IPS-15b (cell line): ENCODE measurements around the gene BOLA3.

Experiments
- H3K27me3 ChIP-seq: one replicate; pipeline ENCODE4 v1.6.1; 2013; ENCODE audit warnings: low read length; ENCODE audit not compliant: control insufficient read depth, insufficient read depth
- H3K36me3 ChIP-seq: one replicate; pipeline ENCODE4 v1.6.1; 2013; ENCODE audit warnings: low read length; ENCODE audit not compliant: control insufficient read depth, insufficient read depth
- H3K4me1 ChIP-seq: one replicate; pipeline ENCODE4 v1.6.1; 2013; ENCODE audit warnings: mild to moderate bottlenecking, low read length; ENCODE audit not compliant: control insufficient read depth, insufficient read depth
- H3K4me3 ChIP-seq: one replicate; pipeline ENCODE4 v1.5.1; 2013; ENCODE audit warnings: low read depth, low read length
- H3K9ac ChIP-seq: one replicate; pipeline ENCODE4 v1.6.1; 2013; ENCODE audit warnings: low read depth, mild to moderate bottlenecking, low read length
- H3K9me3 ChIP-seq: one replicate; pipeline ENCODE4 v1.6.1; 2013; ENCODE audit warnings: mild to moderate bottlenecking, low read length; ENCODE audit not compliant: control insufficient read depth, insufficient read depth

The BOLA3 gene

GRCh38 chr2:74119339-74119738, 28.4 kb downstream of the BOLA3 start:
- Histone ChIP-seq H3K27me3 (no peaks in the 10 kb centered on the region), H3K4me3 (no peak overlapping the region), H3K9ac (no peak overlapping the region), H3K9me3 (no peaks in the 10 kb centered on the region), H3K36me3 (no peaks in the 10 kb centered on the region), H3K4me1 (peaks cover 4% of the 10 kb centered on the region)

GRCh38 chr2:74111380-74111779, 36.3 kb downstream of the BOLA3 start:
- H3K36me3 ChIP-seq, result no peaks in the 10 kb centered on the region

GRCh38 chr2:74110537-74110936, 37.2 kb downstream of the BOLA3 start:
- H3K4me3 ChIP-seq, result no peak overlapping the region
- peaks cover 16% of the 10 kb centered on the region for H3K4me1 ChIP-seq
- H3K9ac ChIP-seq, result no peak overlapping the region
- no peaks in the 10 kb centered on the region for H3K36me3 ChIP-seq
- H3K27me3 ChIP-seq, result no peaks in the 10 kb centered on the region
- no peaks in the 10 kb centered on the region for H3K9me3 ChIP-seq

More at GRCh38 chr2:74111380-74111779, 36.3 kb downstream of the BOLA3 start:
- Histone ChIP-seq H3K4me3 (no peak overlapping the region), H3K9ac (no peak overlapping the region), H3K9me3 (no peaks in the 10 kb centered on the region), H3K27me3 (no peaks in the 10 kb centered on the region), H3K4me1 (peaks cover 12% of the 10 kb centered on the region)

GRCh38 chr2:74109551-74109950, 38.2 kb downstream of the BOLA3 start:
- Histone ChIP-seq H3K36me3 (no peaks in the 10 kb centered on the region), H3K4me3 (no peak overlapping the region), H3K9ac (no peak overlapping the region), H3K9me3 (no peaks in the 10 kb centered on the region), H3K4me1 (peaks cover 16% of the 10 kb centered on the region), H3K27me3 (no peaks in the 10 kb centered on the region)

- H3K9ac ChIP-seq, result no peak overlapping the region
- H3K9me3 ChIP-seq, result no peaks in the 10 kb centered on the region
- H3K4me1 ChIP-seq, result peaks cover 16% of the 10 kb centered on the region
- H3K27me3 ChIP-seq, result no peaks in the 10 kb centered on the region
- H3K4me3 ChIP-seq, result peak overlapping the region; percentile 35
- no peaks in the 10 kb centered on the region for H3K36me3 ChIP-seq
Measured at GRCh38 chr2:74107071-74107470, 40.6 kb downstream of the BOLA3 start.

GRCh38 chr2:74105413-74105812, 42.3 kb downstream of the BOLA3 start:
- no peak overlapping the region for H3K4me3 ChIP-seq
- no peak overlapping the region for H3K9ac ChIP-seq
- H3K36me3 ChIP-seq, result peaks cover 13% of the 10 kb centered on the region
- no peaks in the 10 kb centered on the region for H3K27me3 ChIP-seq
- peaks cover 16% of the 10 kb centered on the region for H3K4me1 ChIP-seq
- H3K9me3 ChIP-seq, result no peaks in the 10 kb centered on the region

- Histone ChIP-seq H3K9me3 (no peaks in the 10 kb centered on the region), H3K9ac (no peak overlapping the region), H3K4me1 (peaks cover 16% of the 10 kb centered on the region), H3K27me3 (no peaks in the 10 kb centered on the region), H3K4me3 (no peak overlapping the region), H3K36me3 (peaks cover 18% of the 10 kb centered on the region)
Measured at GRCh38 chr2:74104839-74105238, 42.9 kb downstream of the BOLA3 start.

GRCh38 chr2:74103763-74104162, 43.9 kb downstream of the BOLA3 start:
- H3K4me1 ChIP-seq, result peaks cover 16% of the 10 kb centered on the region
- peaks cover 20% of the 10 kb centered on the region for H3K36me3 ChIP-seq
- H3K4me3 ChIP-seq, result no peak overlapping the region
- H3K9ac ChIP-seq, result no peak overlapping the region
- H3K27me3 ChIP-seq, result no peaks in the 10 kb centered on the region
- no peaks in the 10 kb centered on the region for H3K9me3 ChIP-seq

- peaks cover 20% of the 10 kb centered on the region for H3K36me3 ChIP-seq
- no peak overlapping the region for H3K4me3 ChIP-seq
Measured at GRCh38 chr2:74102516-74102915, 45.2 kb downstream of the BOLA3 start.

GRCh38 chr2:74101574-74102300, 46.0 kb downstream of the BOLA3 start:
- Histone ChIP-seq H3K9ac (no peak overlapping the region), H3K36me3 (peaks cover 20% of the 10 kb centered on the region), H3K27me3 (no peaks in the 10 kb centered on the region), H3K4me3 (no peak overlapping the region), H3K4me1 (peaks cover 8% of the 10 kb centered on the region), H3K9me3 (no peaks in the 10 kb centered on the region)

More at GRCh38 chr2:74102516-74102915, 45.2 kb downstream of the BOLA3 start:
- Histone ChIP-seq H3K27me3 (no peaks in the 10 kb centered on the region), H3K9ac (no peak overlapping the region), H3K9me3 (no peaks in the 10 kb centered on the region), H3K4me1 (peaks cover 14% of the 10 kb centered on the region)

- no peaks in the 10 kb centered on the region for H3K4me1 ChIP-seq
- no peaks in the 10 kb centered on the region for H3K9me3 ChIP-seq
- no peaks in the 10 kb centered on the region for H3K27me3 ChIP-seq
- peaks cover 20% of the 10 kb centered on the region for H3K36me3 ChIP-seq
- no peak overlapping the region for H3K9ac ChIP-seq
- H3K4me3 ChIP-seq, result no peak overlapping the region
Measured at GRCh38 chr2:74100254-74101216, 47.2 kb downstream of the BOLA3 start.
